GM19239 (cell line): ENCODE results near the gene UBE2QL1.

Experiments
- DNase-seq: peaks from one replicate; pipeline ENCODE4 v3.0.0; 2011; ENCODE audit warnings: low spot score; ENCODE audit not compliant: insufficient read length
- FAIRE-seq: peaks from 2 replicates; lab custom pipeline; 2011; peaks lifted over from hg19 to GRCh38; lab: Jason Lieb, UNC

Gene UBE2QL1

GRCh38 chr5:6424700-6425099, 24.0 kb upstream of the UBE2QL1 start:
- DNase-seq (no peak), FAIRE-seq (no peak)

DNA sequence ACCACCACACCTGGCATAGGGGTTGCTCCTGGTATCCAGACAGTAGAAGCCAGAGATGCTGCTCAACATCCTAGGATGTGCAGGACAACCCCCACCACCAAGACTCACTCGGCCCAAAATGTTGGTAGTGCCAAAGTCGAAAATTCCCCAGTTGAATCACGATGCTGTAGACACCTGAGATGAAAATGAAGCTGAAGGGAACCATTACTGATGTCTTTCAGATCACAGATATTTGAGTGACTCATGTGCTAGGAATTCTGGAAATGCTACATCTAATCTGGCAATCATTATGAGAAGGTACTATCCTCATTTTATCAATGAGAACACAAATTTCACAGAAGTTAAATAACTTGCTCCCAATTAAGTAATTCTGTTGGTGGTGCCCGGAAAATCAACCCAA, 21.0 kb upstream of the UBE2QL1 start:
- FAIRE-seq (no peak), DNase-seq (no peak)

DNA sequence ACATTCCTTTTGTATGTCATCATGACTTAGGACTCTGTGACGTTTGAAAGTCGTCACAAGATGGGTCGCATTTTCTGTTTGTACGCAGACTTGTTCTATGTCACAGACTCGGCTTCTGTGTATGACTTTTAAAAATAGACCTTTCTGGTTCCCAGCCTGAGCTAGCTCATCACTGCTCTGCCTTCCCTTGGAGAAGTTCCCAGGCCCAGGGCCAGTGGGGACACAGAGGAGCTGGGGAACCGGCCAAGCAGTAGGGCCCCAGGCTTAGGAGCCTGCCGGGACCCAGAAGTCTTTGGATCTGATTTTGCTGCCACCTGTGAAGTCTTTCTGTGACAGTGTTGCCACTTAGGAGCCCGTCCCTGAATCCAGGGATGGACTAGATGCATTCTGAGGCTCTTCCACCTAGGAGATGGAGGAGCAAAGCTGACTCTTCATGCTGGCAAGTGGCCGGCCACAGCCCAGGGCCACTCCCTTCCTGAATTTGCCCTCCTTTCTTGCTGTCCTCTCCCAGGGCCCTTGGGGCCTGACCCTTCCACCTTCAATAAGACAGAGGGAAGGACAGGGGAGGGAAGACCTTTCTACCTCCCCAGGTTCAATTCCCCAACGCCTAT, 18.1 kb upstream of the UBE2QL1 start:
- no peak for DNase-seq
- FAIRE-seq, result no peak

GRCh38 chr5:6431214-6432195, 17.2 kb upstream of the UBE2QL1 start:
- DNase-seq (no peak), FAIRE-seq (no peak)

DNA sequence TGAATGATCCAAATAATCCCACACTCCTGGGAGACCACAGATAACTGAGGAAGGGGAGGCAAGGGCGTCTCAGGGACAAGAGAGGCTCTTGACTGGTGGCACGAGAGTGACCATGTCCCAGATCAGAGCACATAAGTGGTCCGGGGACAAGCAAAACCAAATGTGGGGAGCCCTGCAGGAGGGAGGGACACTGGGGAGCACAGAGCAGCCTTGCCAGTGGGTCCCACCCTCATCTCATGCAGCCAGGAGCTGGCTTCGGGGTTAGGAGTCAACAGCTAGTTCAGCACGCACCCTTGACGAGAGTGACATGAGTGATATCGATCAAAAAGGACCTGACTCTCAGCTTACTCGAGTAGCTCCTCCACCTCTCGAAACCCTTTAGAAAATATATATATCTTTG, 16.5 kb upstream of the UBE2QL1 start:
- FAIRE-seq, result no peak
- no peak for DNase-seq

GRCh38 chr5:6434731-6435130, 13.9 kb upstream of the UBE2QL1 start:
- no peak for FAIRE-seq

DNA sequence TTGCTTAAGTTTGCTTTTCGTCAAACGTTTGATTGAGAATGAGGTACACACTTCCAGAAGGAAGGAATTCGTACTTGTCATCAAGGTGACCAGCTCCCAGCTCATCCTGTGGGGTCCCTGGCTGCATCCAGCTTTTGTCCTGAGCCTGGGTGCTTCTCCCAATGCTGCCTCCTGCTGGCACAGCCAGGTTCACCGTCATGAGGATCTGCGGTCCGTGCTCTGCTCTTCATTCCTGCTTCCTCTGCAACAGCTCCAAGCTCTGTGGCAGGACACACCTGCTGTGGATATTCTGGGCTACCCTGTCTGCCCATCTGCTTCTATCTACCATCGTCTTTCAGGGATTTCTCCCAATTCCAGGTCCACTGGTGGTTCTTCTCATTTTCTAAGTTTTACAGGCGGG, 13.3 kb upstream of the UBE2QL1 start:
- no peak for DNase-seq
- FAIRE-seq, result no peak

More at GRCh38 chr5:6434731-6435130, 13.9 kb upstream of the UBE2QL1 start:
- no peak for DNase-seq

- DNase-seq, result no peak
- FAIRE-seq, result no peak
Measured at GRCh38 chr5:6436715-6437331, 11.8 kb upstream of the UBE2QL1 start.

GRCh38 chr5:6439588-6440550, 8.8 kb upstream of the UBE2QL1 start:
- no peak for DNase-seq
- FAIRE-seq, result no peak

GRCh38 chr5:6442333-6442732, 6.3 kb upstream of the UBE2QL1 start:
- FAIRE-seq (no peak), DNase-seq (no peak)

- no peak for DNase-seq
- no peak for FAIRE-seq
Measured at GRCh38 chr5:6443326-6443725, 5.3 kb upstream of the UBE2QL1 start.

GRCh38 chr5:6446042-6446441, 2.6 kb upstream of the UBE2QL1 start:
- FAIRE-seq (no peak), DNase-seq (no peak)

DNA sequence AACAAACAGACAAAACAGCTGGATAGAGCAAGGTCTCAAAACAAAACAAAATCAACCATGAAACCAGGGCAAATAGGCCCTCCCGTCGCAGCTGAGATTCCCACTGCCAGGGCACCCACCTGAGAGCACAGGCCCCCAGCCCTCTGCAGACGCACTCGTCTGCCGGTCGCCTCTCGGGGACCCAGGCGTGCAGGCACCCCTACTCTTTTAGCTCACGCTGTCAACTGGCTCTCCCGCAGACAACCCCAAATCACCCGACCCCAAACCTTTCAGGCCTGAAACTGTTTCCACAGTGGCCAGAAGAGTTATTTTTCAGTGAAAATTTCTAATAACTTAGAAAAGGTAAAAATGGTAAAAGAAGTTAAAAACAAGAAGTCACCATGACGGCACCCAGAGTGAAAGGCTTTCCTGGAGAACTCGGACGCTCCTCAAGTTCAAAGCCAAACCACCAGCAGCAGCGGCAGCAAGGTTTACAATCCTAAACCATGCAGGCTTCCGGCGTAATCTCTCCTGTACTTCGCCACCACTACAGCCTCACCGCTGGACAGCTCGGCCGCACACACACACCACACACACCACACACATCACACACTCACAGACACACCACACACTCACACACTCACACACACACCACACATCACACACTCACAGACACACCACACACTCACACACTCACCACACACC, 1.9 kb upstream of the UBE2QL1 start:
- DNase-seq (no peak), FAIRE-seq (no peak)

DNA sequence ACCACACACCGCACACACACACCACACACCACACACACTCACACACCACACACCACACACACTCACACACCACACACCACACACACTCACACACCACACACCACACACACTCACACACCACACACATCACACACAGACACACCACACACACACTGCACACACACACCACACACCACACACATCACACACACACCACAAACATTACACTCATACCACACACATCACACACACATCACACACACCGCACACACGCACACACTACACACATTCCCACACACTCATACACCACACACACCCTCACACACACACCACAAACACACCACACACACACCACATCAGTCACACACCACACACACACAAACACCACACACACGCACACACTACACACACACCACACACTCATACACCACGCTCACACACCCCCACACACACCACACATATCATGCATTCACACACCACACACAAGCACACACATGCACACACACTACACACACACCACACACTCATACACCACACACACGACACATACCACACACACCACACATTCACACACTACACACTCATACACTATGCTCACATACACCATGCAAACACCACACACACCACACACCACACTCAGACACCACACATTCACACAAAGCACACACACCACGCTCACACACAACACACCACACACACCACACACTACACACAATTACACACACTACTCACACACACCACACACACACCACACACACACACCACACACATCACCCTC, 1.1 kb upstream of the UBE2QL1 start:
- FAIRE-seq, result no peak
- DNase-seq, result no peak

- no peak for FAIRE-seq
Measured at GRCh38 chr5:6448141-6448491, 543 bp upstream of the UBE2QL1 start.

GRCh38 chr5:6449465-6450158, 953 bp downstream of the UBE2QL1 start:
- FAIRE-seq (no peak), DNase-seq (no peak)

More at GRCh38 chr5:6448141-6448491, 543 bp upstream of the UBE2QL1 start:
- DNase-seq, result no peak

DNA sequence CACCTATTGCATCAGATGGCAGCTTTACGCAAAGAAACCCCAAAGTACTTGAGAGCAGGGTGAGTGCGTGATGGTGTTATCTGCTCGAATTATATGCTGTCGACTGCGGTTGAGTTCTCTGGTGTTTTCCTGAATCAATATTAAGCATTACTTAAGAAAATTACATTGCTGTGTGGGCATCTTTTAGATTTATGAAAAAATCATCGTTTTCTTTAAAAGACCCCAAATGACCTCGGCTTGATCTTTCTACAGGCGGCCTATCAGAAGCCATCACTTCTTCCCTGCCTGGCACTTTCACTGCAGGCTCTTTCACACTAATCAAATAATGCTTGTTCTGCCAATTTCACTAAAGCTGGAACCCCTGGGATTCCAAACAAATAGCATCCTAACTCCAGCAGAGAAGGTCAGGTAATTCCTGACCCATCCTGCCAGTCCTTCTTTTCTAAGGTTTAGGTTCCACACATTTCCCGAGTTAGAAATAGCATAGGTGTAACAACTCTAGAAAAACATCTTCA, 1.7 kb downstream of the UBE2QL1 start:
- FAIRE-seq, result no peak
- DNase-seq, result no peak
